Measurements from ENCODE around the gene BAZ1B. TPM values are rescaled to one million over a fixed set of nuclear protein-coding genes. Genes with fewer than 3 reads are reported as not detected.
"Not testable (repeated sequence)": the region's sequence is repeated elsewhere in the genome, so short reads cannot be mapped to it uniquely, and the experiment has no call there.

BAZ1B gene
- total RNA-seq, 1 experiment from 2014 or later = 49.9 TPM

DNA sequence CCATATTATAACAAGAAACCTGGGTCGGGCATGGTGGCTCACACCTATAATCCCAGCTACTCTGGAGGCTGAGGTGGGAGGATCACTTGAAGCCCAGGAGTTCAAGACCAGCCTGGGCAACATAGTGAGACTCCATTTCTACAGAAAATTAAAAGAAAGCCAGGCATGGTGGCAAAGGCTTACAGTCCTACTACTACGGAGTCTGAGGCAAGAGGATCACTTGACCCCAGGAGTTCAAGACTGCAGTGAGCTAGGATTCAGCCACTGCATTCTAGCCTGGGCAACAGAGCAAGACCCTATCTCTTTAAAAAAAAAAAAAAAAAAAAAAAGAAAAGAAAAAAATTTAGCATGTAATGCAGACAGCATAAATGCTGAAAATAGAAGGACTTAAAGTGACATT lies 16.4 kb upstream of the BAZ1B start:
- DNase-seq (ENCODE audit: low spot score) = not testable (repeated sequence)

DNA sequence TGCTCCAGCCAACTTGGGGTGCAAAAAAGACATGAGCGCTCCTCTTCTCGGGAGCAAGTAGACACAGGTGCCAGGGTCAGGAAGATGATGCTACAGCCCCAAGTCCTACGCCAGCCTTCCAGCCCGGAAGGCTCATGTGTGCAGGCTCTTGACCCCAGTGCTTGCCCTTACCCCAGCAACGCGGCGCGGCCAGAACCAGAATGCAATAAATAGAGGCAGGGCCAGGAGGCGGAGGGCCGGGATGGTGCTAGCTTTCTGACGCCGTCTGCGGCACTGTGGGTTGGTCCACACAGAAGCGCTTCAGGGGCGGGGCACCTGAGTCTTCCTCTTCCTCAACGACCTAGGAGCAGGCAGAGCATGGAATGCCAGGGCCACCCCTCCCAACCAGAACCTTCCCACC lies 15.0 kb upstream of the BAZ1B start:
- no peak for DNase-seq (ENCODE audit: low spot score)

- DNase-seq (ENCODE audit: low spot score) = no peak
Observed at GRCh38 chr7:73536479-73536878, 14.4 kb upstream of the BAZ1B start.

- DNase-seq (ENCODE audit: low spot score) = not testable (repeated sequence)
Observed at GRCh38 chr7:73535918-73536317, 13.8 kb upstream of the BAZ1B start.

- DNase-seq (ENCODE audit: low spot score) = no peak
Observed at GRCh38 chr7:73533742-73534141, 11.6 kb upstream of the BAZ1B start.

DNA sequence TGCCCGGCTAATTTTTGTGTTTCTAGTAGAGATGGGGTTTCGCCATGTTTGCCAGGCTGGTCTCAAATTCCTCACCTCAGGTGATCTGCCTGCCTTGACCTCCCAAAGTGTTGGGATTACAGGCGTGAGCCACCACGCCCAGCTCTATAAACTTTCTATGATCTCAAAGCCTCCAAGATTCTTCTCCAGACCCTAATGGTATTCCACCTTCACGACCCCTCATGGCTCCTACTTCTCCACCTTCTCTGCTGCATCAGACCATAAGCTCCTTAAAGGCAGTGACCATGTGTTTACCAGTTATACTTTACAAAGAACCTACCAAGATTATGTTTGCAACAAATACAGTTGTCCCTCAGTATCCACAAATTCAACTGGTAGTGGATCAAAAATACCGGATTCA lies 10.1 kb upstream of the BAZ1B start:
- DNase-seq (ENCODE audit: low spot score) = no peak

GRCh38 chr7:73530800-73531199 lies 8.7 kb upstream of the BAZ1B start:
- DNase-seq (ENCODE audit: low spot score) = no peak

GRCh38 chr7:73526896-73527821 lies 5.1 kb upstream of the BAZ1B start:
- DNase-seq (ENCODE audit: low spot score) = peak; percentile 16

GRCh38 chr7:73526158-73526494 lies 4.0 kb upstream of the BAZ1B start:
- not testable (repeated sequence) for DNase-seq (ENCODE audit: low spot score)

- peak; percentile 74 for DNase-seq (ENCODE audit: low spot score)
Observed at GRCh38 chr7:73521636-73522104, 423 bp downstream of the BAZ1B start.

DNA sequence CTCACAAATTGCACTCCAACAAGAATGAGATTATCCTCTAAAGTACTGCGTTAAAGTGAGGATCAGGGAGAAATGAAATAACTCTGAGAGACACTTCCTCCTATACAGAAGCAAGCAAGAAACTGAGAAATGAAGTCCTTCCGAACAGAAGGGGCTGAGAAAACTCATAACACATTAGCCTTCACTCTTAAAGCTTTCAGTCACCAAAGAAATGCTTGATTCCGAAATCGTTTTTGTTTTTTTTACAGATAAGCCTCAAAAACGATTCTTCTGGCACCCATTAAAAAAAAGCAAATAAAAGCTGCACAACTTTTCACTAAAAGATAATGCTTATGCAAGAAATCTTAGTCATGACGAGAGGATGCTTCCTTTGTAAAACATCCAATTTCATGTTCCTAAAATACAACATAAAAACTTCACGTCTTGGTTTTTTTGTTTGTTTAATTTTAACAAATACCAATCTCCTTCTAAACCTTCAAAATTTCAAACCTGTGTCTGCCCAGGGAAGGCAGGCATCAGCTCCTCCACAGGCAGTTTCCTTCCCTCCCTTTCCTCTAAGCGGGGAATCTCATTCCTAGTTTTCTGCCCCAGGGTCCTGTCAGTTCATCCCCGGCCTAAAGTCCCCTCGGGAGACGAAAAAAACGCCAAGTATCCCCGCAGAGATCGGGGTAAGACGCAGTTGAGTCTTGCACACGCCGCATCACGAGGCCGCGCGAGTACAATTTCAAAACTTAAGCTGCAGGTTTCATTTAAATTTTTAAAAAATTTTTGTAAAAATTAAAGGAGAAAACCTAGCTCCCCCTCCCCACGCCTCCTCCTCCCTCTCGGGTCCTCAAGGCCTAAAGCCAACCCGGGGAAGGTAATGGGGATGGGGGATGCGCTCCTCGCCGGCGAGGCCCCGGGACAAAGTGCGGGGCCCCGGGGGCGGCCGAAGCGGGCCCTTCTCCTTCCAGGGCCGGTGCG lies 1.1 kb downstream of the BAZ1B start:
- peak; percentile 41 for DNase-seq (ENCODE audit: low spot score)

DNA sequence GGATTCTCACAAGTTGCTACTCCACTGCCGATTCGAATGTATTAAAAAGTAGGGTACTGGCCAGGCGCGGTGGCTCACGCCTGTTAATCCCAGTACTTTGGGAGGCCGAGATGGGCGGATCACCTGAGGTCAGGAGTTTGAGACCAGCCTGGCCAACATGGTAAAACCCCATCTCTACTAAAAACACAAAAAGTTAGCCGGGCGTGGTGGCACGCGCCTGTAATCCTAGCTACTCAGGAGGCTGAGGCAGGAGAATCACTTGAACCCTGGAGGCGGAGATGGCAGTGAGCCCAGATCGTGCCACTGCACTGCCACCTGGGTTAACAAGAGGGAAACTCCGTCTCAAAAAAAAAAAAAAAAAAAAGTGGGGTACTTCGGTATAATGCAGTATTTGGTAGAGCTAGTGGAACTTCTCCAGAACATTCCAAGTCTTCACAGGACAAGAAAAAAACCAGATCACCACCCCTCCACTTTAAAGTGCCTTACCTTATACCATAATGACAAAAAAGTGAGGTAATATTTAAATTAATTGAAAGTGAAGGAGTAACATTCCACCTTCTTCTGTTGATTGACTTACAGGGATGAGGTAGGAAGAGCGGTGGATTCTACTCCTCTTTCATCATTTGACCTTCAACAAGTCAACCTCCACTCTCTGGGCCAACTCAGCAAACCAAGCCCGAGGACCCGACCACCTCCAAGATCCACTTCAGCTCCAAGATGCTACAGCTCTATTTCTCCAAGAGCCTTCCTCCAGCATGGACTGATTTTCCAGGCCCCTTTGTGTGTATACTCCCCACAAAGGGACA lies 2.0 kb downstream of the BAZ1B start:
- DNase-seq (ENCODE audit: low spot score) = no peak

- DNase-seq (ENCODE audit: low spot score) = no peak
Observed at GRCh38 chr7:73518470-73518869, 3.6 kb downstream of the BAZ1B start.

DNA sequence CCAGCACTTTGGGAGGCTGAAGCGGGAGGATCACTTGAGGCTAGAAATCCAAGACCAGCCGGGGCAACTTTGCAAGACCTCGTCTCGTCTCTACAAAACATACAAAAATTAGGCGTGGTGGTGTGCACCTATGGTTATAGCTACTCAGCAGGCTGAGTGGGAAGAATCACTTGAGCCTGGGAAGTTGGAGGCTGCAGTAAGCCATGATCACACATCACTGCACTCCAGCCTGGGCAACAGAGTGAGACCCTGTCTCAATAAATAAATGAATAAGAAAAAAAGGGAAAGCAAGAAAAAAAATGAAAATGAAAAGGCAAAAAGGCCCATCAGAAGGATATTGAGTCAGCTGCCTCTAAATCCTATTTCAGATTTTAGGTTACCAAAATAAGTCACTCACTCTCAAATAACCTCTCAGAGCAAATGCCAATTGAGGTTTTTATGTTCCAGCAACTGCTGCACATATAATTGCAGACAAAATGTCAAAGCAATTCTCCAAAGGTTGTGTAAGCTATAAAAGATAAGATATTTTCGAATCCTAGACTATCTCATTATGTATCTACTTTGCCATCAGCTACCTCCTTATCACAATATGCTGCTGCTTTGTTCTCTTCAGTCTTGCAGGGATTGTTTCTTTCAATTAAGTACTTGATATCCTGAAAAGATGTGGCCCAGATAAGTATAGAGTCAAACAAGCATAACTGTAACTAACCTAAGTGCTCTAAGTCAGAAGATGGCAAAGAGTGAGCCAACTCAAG lies 4.7 kb downstream of the BAZ1B start:
- DNase-seq (ENCODE audit: low spot score) = no peak

DNA sequence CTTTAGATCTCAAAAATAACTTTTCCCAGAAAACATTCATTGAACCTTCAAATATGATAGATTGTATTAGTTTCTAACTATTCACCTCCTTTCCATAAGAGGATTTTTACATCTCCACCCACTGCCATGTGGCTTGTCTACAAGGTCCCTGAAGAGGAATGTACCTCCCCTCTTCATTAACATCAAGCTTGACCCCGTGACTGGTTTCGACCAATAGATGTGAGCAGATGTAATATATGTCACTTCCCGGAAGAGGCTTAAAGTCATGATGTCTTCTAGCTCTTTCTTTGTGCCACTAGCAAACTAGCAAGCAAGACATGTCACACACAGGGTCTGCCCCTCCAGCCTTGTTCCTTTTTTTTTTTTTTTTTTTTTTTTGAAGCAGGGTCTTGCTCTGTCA lies 6.9 kb downstream of the BAZ1B start:
- no peak for DNase-seq (ENCODE audit: low spot score)

- DNase-seq (ENCODE audit: low spot score) = no peak
Observed at GRCh38 chr7:73512018-73512780, 9.9 kb downstream of the BAZ1B start.

DNA sequence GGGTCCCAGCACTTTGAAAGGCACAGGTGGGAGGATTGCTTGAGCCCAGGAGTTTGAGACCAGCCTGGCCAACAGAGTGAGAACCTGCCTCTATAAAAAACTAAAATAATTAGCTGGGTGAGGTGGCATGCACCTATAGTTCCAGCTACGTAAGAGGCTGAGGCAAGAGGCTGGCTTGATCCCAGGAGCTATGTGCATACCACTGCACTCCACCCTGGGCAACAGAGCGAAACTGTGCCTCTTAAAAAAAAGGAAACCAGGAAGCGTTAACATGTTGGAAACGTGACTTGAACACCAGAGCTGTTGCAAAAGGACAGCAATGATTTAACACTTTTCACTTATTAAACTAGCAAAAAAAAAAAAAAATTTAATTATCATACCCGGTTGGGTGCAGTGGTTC lies 12.6 kb downstream of the BAZ1B start:
- no peak for DNase-seq (ENCODE audit: low spot score)

DNA sequence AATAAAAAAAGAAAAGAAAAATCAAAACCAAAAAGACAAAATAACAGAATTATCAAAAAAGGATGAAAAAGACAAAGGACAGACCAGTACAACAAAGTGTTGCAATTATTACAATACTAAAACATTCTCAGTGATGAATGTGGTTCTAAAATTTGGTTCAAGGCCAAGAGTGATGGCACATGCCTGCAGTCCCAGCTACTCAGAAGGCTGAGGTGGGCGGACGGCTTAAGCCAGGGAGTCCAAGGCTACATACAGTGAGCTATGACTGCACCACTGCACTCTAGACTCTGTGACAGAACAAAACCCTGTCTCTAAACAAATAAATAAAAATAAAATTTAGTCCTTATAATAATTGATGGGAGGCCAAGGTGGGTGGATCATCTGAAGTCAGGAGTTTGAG lies 14.5 kb downstream of the BAZ1B start:
- DNase-seq (ENCODE audit: low spot score) = no peak

GRCh38 chr7:73504920-73505319 lies 17.2 kb downstream of the BAZ1B start:
- no peak for DNase-seq (ENCODE audit: low spot score)

- DNase-seq (ENCODE audit: low spot score) = no peak
Observed at GRCh38 chr7:73504017-73504416, 18.1 kb downstream of the BAZ1B start.
